HUES64 (cell line): Measurements from ENCODE around the gene CYTH4.

Experiments
- H3K27ac ChIP-seq: 2 replicates; pipeline ENCODE4 v1.7.0; 2013; ENCODE audit warnings: low read depth, low read length, inconsistent platforms
- H3K27me3 ChIP-seq: 2 replicates; pipeline ENCODE4 v1.6.1; 2013; ENCODE audit warnings: mild to moderate bottlenecking, low read length; ENCODE audit not compliant: insufficient read depth
- H3K36me3 ChIP-seq: 2 replicates; pipeline ENCODE4 v1.6.1; 2013; ENCODE audit warnings: mild to moderate bottlenecking, low read length; ENCODE audit not compliant: insufficient read depth
- H3K4me1 ChIP-seq: 2 replicates; pipeline ENCODE4 v1.6.1; 2013; ENCODE audit warnings: mild to moderate bottlenecking, low read length, moderate library complexity; ENCODE audit not compliant: insufficient read depth
- H3K4me3 ChIP-seq: 2 replicates; pipeline ENCODE4 v1.5.1; 2013; ENCODE audit warnings: mild to moderate bottlenecking, low read length, moderate library complexity
- H3K9ac ChIP-seq: 2 replicates; pipeline ENCODE4 v1.6.1; 2013; ENCODE audit warnings: mild to moderate bottlenecking, low read depth, low read length
- H3K9me3 ChIP-seq: 2 replicates; pipeline ENCODE4 v1.6.1; 2013; ENCODE audit warnings: low read depth, low read length; ENCODE audit not compliant: insufficient read depth
- WGBS: fragments of 150-250, 120-280 bp; methylation state at CpG from one replicate; pipeline ENCODE4 v1.1.7; 2013; ENCODE audit warnings: missing lambda C conversion rate; 5-methylcytosine and 5-hydroxymethylcytosine counted together

CYTH4 gene

GRCh38 chr22:37275622-37276021, 6.7 kb upstream of the CYTH4 start:
- no peak overlapping the region for H3K4me3 ChIP-seq
- no peaks in the 10 kb centered on the region for H3K9me3 ChIP-seq
- no peaks in the 10 kb centered on the region for H3K36me3 ChIP-seq
- H3K27me3 ChIP-seq: no peaks in the 10 kb centered on the region
- no peak overlapping the region for H3K9ac ChIP-seq
- no peak overlapping the region for H3K27ac ChIP-seq
- 94% methylated on average over 4 of the region's 5 CpGs for WGBS
- H3K4me1 ChIP-seq: no peaks in the 10 kb centered on the region

GRCh38 chr22:37276776-37277175, 5.5 kb upstream of the CYTH4 start:
- Histone ChIP-seq H3K9me3 (no peaks in the 10 kb centered on the region), H3K27ac (no peak overlapping the region), H3K4me1 (no peaks in the 10 kb centered on the region), H3K9ac (no peak overlapping the region), H3K36me3 (no peaks in the 10 kb centered on the region), H3K27me3 (no peaks in the 10 kb centered on the region), H3K4me3 (no peak overlapping the region)
- WGBS: 89% methylated on average over 2 of the region's 2 CpGs

GRCh38 chr22:37277384-37277783, 4.9 kb upstream of the CYTH4 start:
- H3K27me3 ChIP-seq: no peaks in the 10 kb centered on the region
- H3K27ac ChIP-seq: no peak overlapping the region
- no peak overlapping the region for H3K4me3 ChIP-seq
- WGBS: 95% methylated on average over 11 of the region's 11 CpGs
- H3K36me3 ChIP-seq: no peaks in the 10 kb centered on the region
- H3K4me1 ChIP-seq: no peaks in the 10 kb centered on the region
- H3K9ac ChIP-seq: no peak overlapping the region
- no peaks in the 10 kb centered on the region for H3K9me3 ChIP-seq

GRCh38 chr22:37278261-37278660, 4.0 kb upstream of the CYTH4 start:
- no peak overlapping the region for H3K27ac ChIP-seq
- no peaks in the 10 kb centered on the region; the same call in 1 of the 2 replicates for H3K4me1 ChIP-seq
- no peaks in the 10 kb centered on the region for H3K36me3 ChIP-seq
- H3K4me3 ChIP-seq: no peak overlapping the region
- H3K27me3 ChIP-seq: no peaks in the 10 kb centered on the region
- H3K9ac ChIP-seq: no peak overlapping the region
- WGBS: 95% methylated on average over 5 of the region's 5 CpGs
- no peaks in the 10 kb centered on the region for H3K9me3 ChIP-seq

DNA sequence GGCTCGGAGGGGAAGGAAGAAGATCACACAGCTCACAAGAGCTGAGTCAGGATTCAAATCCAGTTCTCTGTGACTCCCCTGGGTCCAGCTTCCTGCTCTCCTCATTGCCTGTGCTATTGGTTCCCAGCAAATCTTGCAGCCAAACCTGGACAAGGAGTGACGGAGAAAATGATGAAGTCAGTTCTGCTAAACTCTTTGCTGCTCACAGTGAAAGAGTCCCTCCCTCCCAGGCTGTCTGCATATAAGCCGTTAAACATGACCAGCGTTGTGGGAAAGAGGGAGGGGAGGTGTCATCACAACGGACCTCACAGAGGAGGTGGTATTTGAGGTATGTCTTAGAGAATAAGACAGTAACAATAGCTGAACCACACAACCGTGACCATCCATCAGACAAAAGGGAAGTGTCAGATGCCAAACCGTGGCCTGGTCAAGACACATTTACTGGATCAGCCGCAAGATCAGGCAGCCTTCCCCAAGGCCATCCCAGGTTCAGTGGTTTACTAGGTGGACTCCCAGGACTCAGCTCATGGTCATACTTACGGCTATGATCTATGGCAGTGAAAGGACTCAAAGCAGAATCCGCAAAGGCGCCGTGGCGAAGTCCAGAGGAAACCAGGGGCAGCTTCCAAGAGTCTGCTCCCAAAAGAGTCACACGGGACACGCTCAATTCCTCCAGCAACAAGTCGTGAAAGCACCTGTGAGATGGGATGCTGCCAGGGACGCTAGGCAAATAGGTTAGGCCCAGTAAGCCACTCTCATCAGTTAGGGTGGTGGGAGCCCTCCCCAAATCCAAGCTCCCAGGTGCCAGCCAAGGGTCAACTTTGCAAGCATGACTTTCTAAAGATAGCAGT, 2.8 kb upstream of the CYTH4 start:
- Histone ChIP-seq H3K9ac (no peak overlapping the region), H3K27me3 (no peaks in the 10 kb centered on the region), H3K9me3 (no peaks in the 10 kb centered on the region), H3K27ac (no peak overlapping the region), H3K36me3 (no peaks in the 10 kb centered on the region), H3K4me1 (peaks cover 11% of the 10 kb centered on the region; the same call in 1 of the 2 replicates), H3K4me3 (no peak overlapping the region)
- WGBS: 82% methylated on average over 17 of the region's 17 CpGs

GRCh38 chr22:37280718-37281117, 1.6 kb upstream of the CYTH4 start:
- Histone ChIP-seq H3K9me3 (no peaks in the 10 kb centered on the region), H3K36me3 (no peaks in the 10 kb centered on the region), H3K27ac (no peak overlapping the region), H3K4me3 (no peak overlapping the region), H3K27me3 (no peaks in the 10 kb centered on the region), H3K4me1 (peaks cover 16% of the 10 kb centered on the region), H3K9ac (no peak overlapping the region)
- 91% methylated on average over 5 of the region's 5 CpGs for WGBS

DNA sequence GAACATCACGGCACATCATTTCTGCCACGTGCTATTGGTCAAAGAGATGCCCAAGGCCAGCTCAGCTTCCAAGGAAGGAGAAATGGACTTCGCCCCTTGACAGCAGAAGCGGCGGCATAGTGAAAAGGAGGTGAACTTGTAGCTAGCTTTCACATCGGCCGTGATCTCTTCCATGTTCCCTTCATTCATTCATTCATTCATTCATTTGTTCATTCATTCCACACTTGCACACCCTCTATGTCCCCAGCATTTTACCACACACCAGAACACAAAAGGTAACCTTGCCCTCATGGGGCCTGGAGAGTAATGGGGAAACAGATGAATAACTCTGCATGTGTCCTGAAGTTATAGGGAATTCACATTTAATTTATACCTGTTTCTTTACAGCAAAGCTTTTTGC, 1.1 kb upstream of the CYTH4 start:
- no peak overlapping the region for H3K4me3 ChIP-seq
- no peak overlapping the region for H3K9ac ChIP-seq
- WGBS: 96% methylated on average over 7 of the region's 7 CpGs

DNA sequence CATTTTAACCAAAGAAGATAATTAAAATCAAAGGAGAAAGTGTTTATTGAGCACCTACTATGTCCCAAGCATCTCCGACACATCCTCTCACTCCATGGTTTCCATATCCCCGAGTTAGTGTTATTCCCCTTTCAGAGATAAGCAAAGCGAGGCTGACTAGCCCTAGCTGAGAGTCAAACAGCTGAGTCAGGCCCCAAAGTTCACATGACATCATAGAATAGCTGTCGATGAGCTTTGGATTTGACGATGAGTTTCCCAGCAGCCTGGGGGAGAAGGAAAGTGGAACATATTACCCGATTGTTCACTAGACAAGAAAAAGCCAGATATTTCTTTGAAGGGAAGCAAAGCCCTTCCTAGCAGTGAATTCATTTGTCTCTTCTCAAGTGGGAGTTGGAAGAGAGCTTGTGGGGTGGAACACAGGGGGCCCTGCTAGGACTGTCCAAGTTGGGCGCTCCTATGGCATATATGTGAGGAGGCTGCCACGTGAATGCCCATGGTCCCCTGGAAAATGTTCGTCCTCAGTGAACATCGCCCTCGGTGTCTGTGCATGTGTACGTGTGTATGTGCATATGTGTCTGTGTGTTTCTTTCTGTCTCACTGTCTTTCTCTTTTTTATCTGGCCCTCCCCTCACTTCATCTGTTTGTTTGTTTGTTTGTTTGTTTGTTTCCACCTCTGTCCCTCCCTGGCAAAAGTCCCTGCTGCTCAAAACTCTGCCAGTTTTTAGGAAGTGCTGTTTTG, 493 bp upstream of the CYTH4 start:
- WGBS: 94% methylated on average over 11 of the region's 12 CpGs
- H3K36me3 ChIP-seq: no peaks in the 10 kb centered on the region
- H3K9ac ChIP-seq: no peak overlapping the region
- H3K4me3 ChIP-seq: no peak overlapping the region
- H3K4me1 ChIP-seq: peaks cover 16% of the 10 kb centered on the region
- no peaks in the 10 kb centered on the region for H3K27me3 ChIP-seq
- no peak overlapping the region for H3K27ac ChIP-seq
- H3K9me3 ChIP-seq: no peaks in the 10 kb centered on the region

More for the DNA sequence above, 1.1 kb upstream of the CYTH4 start:
- Histone ChIP-seq H3K9me3 (no peaks in the 10 kb centered on the region), H3K27ac (no peak overlapping the region), H3K36me3 (no peaks in the 10 kb centered on the region), H3K27me3 (no peaks in the 10 kb centered on the region), H3K4me1 (peaks cover 16% of the 10 kb centered on the region)

GRCh38 chr22:37283393-37283937, 1.2 kb downstream of the CYTH4 start:
- Histone ChIP-seq H3K4me3 (no peak overlapping the region), H3K9ac (no peak overlapping the region), H3K36me3 (no peaks in the 10 kb centered on the region), H3K9me3 (no peaks in the 10 kb centered on the region), H3K4me1 (peaks cover 16% of the 10 kb centered on the region), H3K27me3 (no peaks in the 10 kb centered on the region), H3K27ac (no peak overlapping the region)
- 74% methylated on average over 7 of the region's 8 CpGs for WGBS

- no peak overlapping the region for H3K9ac ChIP-seq
- H3K4me1 ChIP-seq: peaks cover 16% of the 10 kb centered on the region
- H3K27ac ChIP-seq: no peak overlapping the region
- no peaks in the 10 kb centered on the region for H3K36me3 ChIP-seq
- WGBS: 77% methylated on average over 8 of the region's 9 CpGs
- H3K27me3 ChIP-seq: no peaks in the 10 kb centered on the region
- no peak overlapping the region for H3K4me3 ChIP-seq
- no peaks in the 10 kb centered on the region for H3K9me3 ChIP-seq
Observed at GRCh38 chr22:37284126-37284804, 2.0 kb downstream of the CYTH4 start.
